DND-41 (cell line): ENCODE results near the gene PADI3.

ENCODE experiments used
- ATAC-seq: fragments of 200-7000 bp; cut with Tn5 transposase; 3 replicates; pipeline ENCODE4 v1.9.1; 2021; ENCODE audit warnings: low read depth; ENCODE audit not compliant: insufficient read depth
- DNase-seq: peaks from one replicate; pipeline ENCODE4 v3.0.0-alpha.2; 2020
- H2AFZ ChIP-seq: 2 replicates; pipeline ENCODE4 v1.6.0; 2012; ENCODE audit warnings: low read depth, low read length
- H3K27ac ChIP-seq: 2 replicates; pipeline ENCODE4 v1.5.1; 2012; ENCODE audit warnings: low read length, inconsistent platforms
- H3K27me3 ChIP-seq: fragments of 200-600 bp; sonication (generic); 2 replicates; pipeline ENCODE4 v1.6.0; 2012; ENCODE audit warnings: low read length, mild to moderate bottlenecking, inconsistent platforms; ENCODE audit not compliant: insufficient read depth, poor library complexity
- H3K36me3 ChIP-seq: 2 replicates; pipeline ENCODE4 v1.5.1; 2012; ENCODE audit warnings: low read length, inconsistent platforms; ENCODE audit not compliant: insufficient read depth
- H3K4me1 ChIP-seq: 2 replicates; pipeline ENCODE4 v1.5.1; 2012; ENCODE audit warnings: mild to moderate bottlenecking, low read length; ENCODE audit not compliant: insufficient read depth
- H3K4me2 ChIP-seq: 2 replicates; pipeline ENCODE4 v1.6.0; 2012; ENCODE audit warnings: mild to moderate bottlenecking, moderate library complexity, low read length, inconsistent platforms; ENCODE audit not compliant: insufficient read depth
- H3K4me3 ChIP-seq, 2 experiments: fragments of 200-600 bp in 1 of 2; shearing (Covaris generic) in 1 of 2; 2 replicates each; pipeline ENCODE4 v1.5.1; 2012 to 2016; ENCODE audit warnings: inconsistent platforms in 2 of 2, low read length in 2 of 2, mild to moderate bottlenecking in 2 of 2, low read depth in 1 of 2, moderate library complexity in 1 of 2
- H3K79me2 ChIP-seq: 2 replicates; pipeline ENCODE4 v1.6.0; 2012; ENCODE audit warnings: low read length, inconsistent platforms; ENCODE audit not compliant: insufficient read depth
- H3K9ac ChIP-seq: 2 replicates; pipeline ENCODE4 v1.6.0; 2012; ENCODE audit warnings: low read depth, mild to moderate bottlenecking, inconsistent platforms, low read length, moderate library complexity
- H3K9me3 ChIP-seq: 2 replicates; pipeline ENCODE4 v1.5.1; 2012; ENCODE audit warnings: low read length, moderate library complexity, mild to moderate bottlenecking, inconsistent platforms; ENCODE audit not compliant: insufficient read depth, severe bottlenecking
- H4K20me1 ChIP-seq: 2 replicates; pipeline ENCODE4 v1.6.0; 2012; ENCODE audit warnings: low read length; ENCODE audit not compliant: insufficient read depth
- CTCF ChIP-seq: IDR thresholded peaks from 2 replicates; pipeline ENCODE4 v1.5.1; 2012; ENCODE audit warnings: borderline replicate concordance, low read length, moderate library complexity, mild to moderate bottlenecking; ENCODE audit not compliant: poor library complexity, severe bottlenecking; ENCODE audit errors: extremely low read depth
- EZH2 ChIP-seq: IDR thresholded peaks from 3 replicates; pipeline ENCODE4 v1.6.1; 2012; ENCODE audit warnings: borderline replicate concordance, low read depth, mild to moderate bottlenecking, moderate library complexity, low read length, inconsistent platforms; ENCODE audit not compliant: severe bottlenecking

PADI3 gene

GRCh38 chr1:17265950-17266349 is 17.1 kb downstream of the PADI3 start:
- no peaks in the 10 kb centered on the region for H4K20me1 ChIP-seq
- H3K4me2 ChIP-seq = no peak overlapping the region
- no peak overlapping the region for H3K4me3 ChIP-seq
- no peaks in the 10 kb centered on the region for H3K27me3 ChIP-seq
- no peaks in the 10 kb centered on the region for H3K9me3 ChIP-seq
- no peak overlapping the region for H2AFZ ChIP-seq
- H3K4me1 ChIP-seq = no peaks in the 10 kb centered on the region
- no peak overlapping the region for H3K9ac ChIP-seq
- TF ChIP-seq EZH2 = no peak
- no peak for TF ChIP-seq CTCF
- no peaks in the 10 kb centered on the region for H3K79me2 ChIP-seq
- DNase-seq (no peak), ATAC-seq (no peak)
- H3K36me3 ChIP-seq = no peaks in the 10 kb centered on the region
- H3K27ac ChIP-seq = no peak overlapping the region

GRCh38 chr1:17270891-17271765 is 22.2 kb downstream of the PADI3 start:
- ATAC-seq = no peak
- Histone ChIP-seq H3K9me3 (no peaks in the 10 kb centered on the region), H3K4me2 (no peak overlapping the region), H3K4me3 (no peak overlapping the region), H3K36me3 (no peaks in the 10 kb centered on the region), H3K27me3 (peaks cover 3% of the 10 kb centered on the region), H3K9ac (no peak overlapping the region), H3K4me1 (no peaks in the 10 kb centered on the region), H2AFZ (no peak overlapping the region), H3K79me2 (no peaks in the 10 kb centered on the region), H4K20me1 (no peaks in the 10 kb centered on the region), H3K27ac (no peak overlapping the region)
- no peak for TF ChIP-seq EZH2
- no peak for TF ChIP-seq CTCF
- no peak for DNase-seq

GRCh38 chr1:17272066-17272465 is 23.2 kb downstream of the PADI3 start:
- H3K9me3 ChIP-seq = no peaks in the 10 kb centered on the region
- H2AFZ ChIP-seq = no peak overlapping the region
- no peaks in the 10 kb centered on the region for H3K79me2 ChIP-seq
- H3K4me1 ChIP-seq = no peaks in the 10 kb centered on the region
- TF ChIP-seq CTCF = no peak
- TF ChIP-seq EZH2 = no peak
- H3K9ac ChIP-seq = no peak overlapping the region
- peaks cover 3% of the 10 kb centered on the region for H3K27me3 ChIP-seq
- no peak overlapping the region for H3K27ac ChIP-seq
- no peak overlapping the region for H3K4me2 ChIP-seq
- no peaks in the 10 kb centered on the region for H3K36me3 ChIP-seq
- H4K20me1 ChIP-seq = no peaks in the 10 kb centered on the region
- no peak for DNase-seq
- ATAC-seq = no peak
- no peak overlapping the region for H3K4me3 ChIP-seq
